NCI-H1092 treated with DMSO at 0.1 percent for 48 hours (cell line): ENCODE results near the gene GNAI2.
"Not testable (repeated sequence)": the region's sequence is repeated elsewhere in the genome, so short reads cannot be mapped to it uniquely, and the experiment has no call there.

ENCODE experiments used
- DNase-seq: peaks from one replicate; lab custom pipeline; 2025; lab: John Stamatoyannopoulos, UW

The GNAI2 gene

GRCh38 chr3:50204804-50205412, 31.1 kb upstream of the GNAI2 start, which contains the start of gene SLC38A3:
Gene SLC38A3, plus strand, starts transcription at chr3:50205271. Its CDS starts 8,929 bp downstream, at chr3:50214200.
- no peak for DNase-seq

GRCh38 chr3:50205413-50206276, 30.4 kb upstream of the GNAI2 start:
- no peak for DNase-seq

DNA sequence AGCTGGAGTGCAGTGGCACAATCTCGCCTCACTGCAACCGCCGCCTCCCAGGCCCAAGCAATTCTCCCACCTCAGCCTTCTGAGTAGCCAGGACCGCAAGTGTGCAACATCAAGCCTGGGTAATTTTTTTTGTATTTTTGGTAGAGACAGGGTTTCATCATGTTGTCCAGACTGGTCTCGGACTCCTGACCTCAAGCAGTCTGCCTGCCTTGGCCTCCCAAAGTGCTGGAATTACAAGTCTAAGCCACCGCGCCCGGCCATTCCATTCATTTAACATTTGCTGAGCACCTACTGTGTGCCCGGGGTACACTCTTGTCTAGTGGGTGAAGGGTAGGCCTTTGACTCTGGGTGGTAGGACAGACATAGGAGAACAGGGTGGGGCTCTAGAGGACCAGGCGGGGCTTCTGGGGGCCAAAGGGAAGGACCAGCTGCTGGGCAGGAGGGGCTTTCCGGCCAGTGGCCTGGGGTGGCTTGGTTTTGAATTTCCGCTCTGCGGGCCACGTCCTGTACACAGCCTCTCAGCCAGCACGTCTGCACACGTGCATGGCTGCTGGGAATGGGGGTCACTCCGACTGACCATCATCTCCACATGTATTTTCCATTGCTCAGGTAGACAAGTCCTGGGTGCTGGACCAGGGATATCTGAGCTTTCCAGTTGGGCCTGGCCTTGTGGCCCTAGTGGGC, 28.5 kb upstream of the GNAI2 start:
- DNase-seq, result no peak

DNA sequence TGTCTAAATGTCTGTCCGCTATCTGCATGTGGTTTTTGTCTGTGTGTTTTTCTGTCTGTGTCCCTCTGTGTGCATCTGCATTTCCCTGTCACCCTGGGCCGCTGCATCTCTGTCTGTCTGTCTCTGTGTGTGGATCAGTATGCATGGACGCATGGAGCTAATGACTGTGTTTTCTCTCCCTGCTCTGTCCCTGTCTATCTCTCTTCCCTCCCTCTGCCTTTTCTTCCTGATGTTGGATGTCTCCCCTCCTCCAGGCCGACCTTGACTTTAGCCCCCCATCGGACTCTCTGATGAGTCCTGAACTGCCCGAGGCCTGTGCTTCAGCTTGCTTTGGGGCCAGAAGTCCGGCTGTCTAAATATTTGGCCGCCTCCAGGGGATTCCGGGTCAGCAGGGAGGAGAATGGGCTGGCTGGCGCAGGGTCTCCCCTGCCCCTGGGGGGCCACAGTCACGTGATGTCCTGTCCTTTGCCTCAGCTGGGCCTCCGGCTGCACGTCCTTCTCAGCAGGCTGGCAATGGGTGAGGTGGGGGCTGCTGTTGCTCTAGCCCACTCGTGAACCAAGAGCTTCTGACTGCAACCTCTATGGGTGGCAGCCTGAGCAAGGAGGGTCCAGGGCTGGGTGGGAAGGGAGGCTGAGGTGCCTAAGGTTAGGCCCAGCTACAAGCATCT, 27.2 kb upstream of the GNAI2 start:
- DNase-seq, result no peak

DNA sequence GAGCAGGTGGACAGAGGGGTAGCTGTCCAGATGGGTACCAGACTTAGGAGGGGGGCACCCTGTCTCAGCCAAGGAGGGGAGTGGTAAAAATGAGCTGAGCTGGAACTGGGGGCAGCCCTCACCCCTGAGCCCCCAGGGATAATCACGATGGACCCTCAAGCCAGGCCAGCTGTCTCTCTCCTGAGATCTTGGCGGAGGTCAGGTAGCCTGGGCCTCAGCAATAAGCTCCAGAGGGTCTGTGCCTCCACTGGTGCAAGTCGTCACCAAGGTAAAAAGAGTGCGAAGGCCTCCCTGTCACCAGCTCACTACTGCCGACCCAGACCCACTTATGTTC, 25.9 kb upstream of the GNAI2 start:
- no peak for DNase-seq

- DNase-seq, result no peak
These were observed 25.3 kb upstream of the GNAI2 start for GRCh38 chr3:50210510-50211367.

GRCh38 chr3:50211368-50211717, 24.7 kb upstream of the GNAI2 start:
- not testable (repeated sequence) for DNase-seq

DNA sequence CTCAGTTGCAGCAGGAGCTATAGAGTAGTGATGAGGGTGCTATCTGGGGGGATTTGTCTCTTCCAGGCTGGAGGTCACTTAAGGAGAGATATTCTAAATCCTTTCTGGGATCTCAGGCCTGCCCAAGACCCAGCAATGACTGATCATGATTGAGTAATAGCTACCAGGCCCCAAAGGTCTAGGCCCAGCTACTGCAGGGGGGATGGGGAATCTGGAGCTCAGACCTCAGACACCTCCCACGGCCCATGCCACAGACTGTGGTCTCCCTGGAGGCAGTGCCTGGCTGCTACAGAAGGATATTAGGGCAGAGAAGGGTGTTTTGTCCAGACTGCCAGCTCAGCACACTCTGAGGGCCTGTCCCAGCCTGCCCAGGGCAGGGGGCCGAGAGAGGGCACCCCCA, 24.1 kb upstream of the GNAI2 start:
- no peak for DNase-seq

- no peak for DNase-seq
These were observed 23.5 kb upstream of the GNAI2 start for GRCh38 chr3:50212502-50212901.

- no peak for DNase-seq
These were observed 23.0 kb upstream of the GNAI2 start for GRCh38 chr3:50212971-50213370.

GRCh38 chr3:50213373-50213772, 22.6 kb upstream of the GNAI2 start:
- DNase-seq, result no peak

DNA sequence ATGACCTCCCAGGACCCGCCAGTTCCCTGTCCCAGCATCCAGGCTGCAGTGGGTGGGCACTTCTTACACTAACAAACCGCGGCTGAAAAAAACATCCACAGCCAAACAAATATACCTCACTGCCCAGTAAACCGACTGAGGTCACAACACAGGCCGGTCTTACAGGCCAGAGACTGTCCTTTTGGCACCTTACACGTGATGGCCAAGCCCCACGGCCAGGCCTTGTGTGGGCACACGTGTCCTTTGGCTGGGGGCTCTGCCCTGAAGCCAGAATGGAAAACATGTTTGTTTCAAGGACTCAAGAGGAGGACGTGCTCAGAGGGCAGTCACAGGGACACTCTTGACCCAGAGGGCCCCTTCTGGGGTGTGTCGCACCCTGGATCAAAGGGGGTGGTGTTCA, 21.2 kb upstream of the GNAI2 start:
- DNase-seq, result no peak

GRCh38 chr3:50215529-50215928, 20.5 kb upstream of the GNAI2 start:
- no peak for DNase-seq

DNA sequence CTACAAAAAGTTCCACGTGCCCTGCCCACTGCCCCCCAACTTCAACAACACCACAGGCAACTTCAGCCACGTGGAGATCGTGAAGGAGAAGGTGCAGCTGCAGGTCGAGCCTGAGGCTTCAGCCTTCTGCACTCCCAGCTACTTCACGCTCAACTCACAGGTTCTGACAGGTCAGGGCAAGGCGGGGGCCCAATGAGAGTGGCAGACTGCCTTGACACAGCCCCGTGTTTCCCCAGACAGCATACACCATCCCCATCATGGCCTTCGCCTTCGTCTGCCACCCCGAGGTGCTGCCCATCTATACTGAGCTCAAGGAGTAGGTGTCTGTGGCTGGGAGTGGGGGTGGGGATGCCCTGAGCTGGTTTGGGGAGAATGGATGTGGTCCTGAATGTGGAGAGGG, 18.3 kb upstream of the GNAI2 start:
- no peak for DNase-seq

- no peak for DNase-seq
These were observed 17.6 kb upstream of the GNAI2 start for GRCh38 chr3:50218448-50218847.

GRCh38 chr3:50219285-50219684, 16.7 kb upstream of the GNAI2 start:
- DNase-seq, result no peak

DNA sequence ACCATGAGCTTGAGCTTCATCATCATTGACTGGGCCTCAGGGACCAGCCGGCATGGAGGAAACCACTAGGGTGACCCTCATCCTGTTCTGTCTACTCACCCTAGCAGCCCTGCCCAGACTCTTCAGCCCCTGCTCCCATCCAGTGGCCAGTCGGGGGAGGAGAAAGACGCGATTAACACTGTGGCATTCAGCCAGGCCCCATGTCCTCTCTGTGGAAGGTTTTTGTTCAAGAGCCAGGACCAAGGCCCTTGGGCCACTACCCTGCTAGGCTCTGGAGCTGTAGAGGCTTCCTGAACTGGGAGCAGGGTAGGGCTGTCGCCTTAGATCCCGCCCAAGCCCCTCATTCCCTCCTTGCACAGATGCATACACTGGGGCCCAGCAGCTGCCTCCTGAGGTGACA, 15.9 kb upstream of the GNAI2 start:
- DNase-seq, result no peak

DNA sequence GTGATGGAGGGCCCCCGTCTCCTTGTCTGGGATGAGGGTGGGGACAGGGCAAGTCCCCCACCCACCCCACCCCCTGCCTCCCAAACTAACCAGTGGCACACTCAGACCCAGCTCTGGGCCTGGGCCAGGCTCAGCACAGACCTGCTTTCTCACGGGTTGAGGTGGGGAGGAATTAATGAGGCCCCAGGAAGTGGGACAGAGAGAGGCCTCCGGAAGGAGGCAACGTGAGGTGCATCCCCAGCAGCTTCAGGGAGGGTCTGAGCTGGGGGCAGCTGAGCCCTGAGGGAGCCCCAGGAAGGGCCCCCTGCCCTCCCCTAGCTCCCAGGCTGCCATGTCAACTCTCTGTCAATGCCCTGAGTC, 15.0 kb upstream of the GNAI2 start:
- DNase-seq, result no peak

GRCh38 chr3:50221411-50222168, 14.4 kb upstream of the GNAI2 start:
- no peak for DNase-seq

- no peak for DNase-seq
These were observed 13.9 kb upstream of the GNAI2 start for GRCh38 chr3:50222169-50222528.

- DNase-seq, result peak; percentile 1
These were observed 11.4 kb upstream of the GNAI2 start for GRCh38 chr3:50224639-50225038.
